Amniotic stem cell (primary cell): ENCODE results near the gene NTSR1.

Source experiments
- DNase-seq: peaks from one replicate; lab custom pipeline; 2025; lab: John Stamatoyannopoulos, UW

Gene NTSR1

DNA sequence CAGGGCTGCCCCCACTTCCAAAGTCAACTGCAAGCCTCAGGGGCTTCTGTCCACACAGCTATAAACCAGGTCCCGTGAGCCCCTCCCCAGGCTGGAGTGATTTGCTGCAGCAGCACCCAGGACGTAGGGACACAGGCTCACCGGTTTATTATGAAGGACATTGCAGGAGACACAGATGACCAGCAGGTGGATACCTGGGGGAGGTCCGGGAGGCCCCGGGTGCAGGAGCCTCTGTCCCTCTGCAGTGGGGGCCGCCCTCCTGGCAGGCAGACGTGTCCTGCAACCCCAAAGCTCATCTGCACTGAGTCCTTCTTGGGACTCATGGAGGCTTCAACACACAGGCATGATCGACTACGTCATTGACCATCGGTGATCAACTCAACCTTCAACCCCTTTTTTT is 14.5 kb upstream of the NTSR1 start:
- no peak for DNase-seq

GRCh38 chr20:62694868-62695267 is 13.8 kb upstream of the NTSR1 start:
- DNase-seq: no peak

DNA sequence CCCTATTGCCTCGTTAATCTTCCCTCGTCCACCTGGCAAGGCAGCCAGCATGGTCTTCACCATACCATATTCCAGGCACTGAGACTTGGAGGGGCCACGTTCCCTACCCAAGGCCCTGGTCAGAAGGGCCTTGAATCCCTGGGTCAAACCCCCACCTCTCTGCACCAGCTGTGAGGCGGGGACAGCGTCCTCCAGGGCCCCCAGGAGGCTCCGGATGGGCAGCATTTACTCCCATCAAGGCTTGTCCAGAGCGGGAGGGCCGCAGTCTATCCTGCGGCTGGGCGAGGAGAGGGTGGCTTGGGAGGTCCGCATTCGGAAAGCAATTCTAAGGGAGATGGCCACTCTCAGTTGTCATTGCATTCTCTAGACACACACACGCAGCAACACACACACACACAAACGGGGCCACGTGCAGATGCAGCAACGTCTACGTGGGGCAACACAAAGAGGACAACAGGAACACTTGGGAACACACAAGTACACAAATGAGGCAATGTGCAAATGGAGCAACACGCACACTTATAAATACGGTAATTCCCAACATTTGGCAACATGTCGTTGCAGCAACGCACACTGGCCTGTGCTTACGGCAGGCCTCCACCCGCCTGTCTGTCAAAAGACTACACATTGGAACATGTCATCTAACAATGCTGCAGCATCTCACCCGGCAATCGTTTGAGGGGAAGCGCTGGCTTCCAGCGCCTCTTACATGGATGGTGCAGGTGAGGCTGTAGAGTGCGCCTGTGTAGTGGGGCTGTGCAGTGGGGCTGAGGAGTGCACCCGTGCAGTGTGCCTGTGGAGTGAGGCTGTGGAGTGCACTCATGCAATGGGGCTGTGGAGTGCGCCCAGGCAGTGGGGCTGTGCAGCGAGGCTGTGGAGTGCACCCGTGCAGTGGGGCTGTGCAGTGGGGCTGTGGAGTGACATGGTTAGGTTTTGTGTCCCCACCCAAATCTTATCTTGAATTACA is 12.9 kb upstream of the NTSR1 start:
- DNase-seq: no peak

GRCh38 chr20:62696434-62696957 is 12.1 kb upstream of the NTSR1 start:
- no peak for DNase-seq

DNA sequence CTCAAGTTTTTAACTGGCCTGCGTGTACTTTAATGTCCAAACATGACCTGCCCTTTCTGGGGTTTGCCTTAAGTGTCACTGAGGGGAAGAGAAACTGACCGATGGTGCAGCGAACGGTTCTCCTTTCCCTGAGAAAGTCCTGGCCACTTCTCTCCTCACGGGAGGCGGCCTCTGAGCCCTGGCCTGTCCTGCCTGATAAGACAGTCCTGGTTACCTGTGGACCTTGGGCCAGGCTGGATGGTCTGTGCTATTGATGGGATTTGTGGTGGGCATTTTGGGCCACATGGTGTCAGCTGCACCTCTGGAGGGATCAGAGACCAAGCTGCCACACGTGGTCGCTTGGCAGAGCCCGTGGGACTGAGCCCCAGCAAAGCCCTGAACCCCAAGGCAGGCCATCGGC is 11.6 kb upstream of the NTSR1 start:
- DNase-seq: no peak

- DNase-seq: no peak
Observed at GRCh38 chr20:62697468-62697912, 11.1 kb upstream of the NTSR1 start.

DNA sequence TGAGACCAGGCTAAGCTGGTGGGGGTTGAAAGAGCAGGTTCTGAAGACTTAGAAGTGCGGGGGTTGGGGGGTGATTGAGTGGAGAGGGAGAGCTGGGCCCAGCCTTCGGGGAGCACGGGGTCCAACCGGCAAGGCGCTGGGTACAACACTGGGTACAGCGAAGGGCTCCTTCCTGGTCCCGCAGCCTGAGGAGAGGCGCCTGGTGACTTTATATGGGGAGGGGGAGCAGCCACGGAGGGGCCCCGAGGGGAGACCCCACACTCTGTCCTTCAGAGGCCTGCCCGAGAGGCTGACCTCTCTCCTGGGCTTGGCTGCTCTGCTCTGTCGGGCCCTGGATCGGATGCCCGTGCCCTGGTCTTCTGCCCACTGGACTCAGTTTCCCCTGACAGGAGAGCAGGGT is 10.4 kb upstream of the NTSR1 start:
- no peak for DNase-seq

GRCh38 chr20:62699296-62699695 is 9.3 kb upstream of the NTSR1 start:
- no peak for DNase-seq

GRCh38 chr20:62699741-62700140 is 8.9 kb upstream of the NTSR1 start:
- DNase-seq: no peak

DNA sequence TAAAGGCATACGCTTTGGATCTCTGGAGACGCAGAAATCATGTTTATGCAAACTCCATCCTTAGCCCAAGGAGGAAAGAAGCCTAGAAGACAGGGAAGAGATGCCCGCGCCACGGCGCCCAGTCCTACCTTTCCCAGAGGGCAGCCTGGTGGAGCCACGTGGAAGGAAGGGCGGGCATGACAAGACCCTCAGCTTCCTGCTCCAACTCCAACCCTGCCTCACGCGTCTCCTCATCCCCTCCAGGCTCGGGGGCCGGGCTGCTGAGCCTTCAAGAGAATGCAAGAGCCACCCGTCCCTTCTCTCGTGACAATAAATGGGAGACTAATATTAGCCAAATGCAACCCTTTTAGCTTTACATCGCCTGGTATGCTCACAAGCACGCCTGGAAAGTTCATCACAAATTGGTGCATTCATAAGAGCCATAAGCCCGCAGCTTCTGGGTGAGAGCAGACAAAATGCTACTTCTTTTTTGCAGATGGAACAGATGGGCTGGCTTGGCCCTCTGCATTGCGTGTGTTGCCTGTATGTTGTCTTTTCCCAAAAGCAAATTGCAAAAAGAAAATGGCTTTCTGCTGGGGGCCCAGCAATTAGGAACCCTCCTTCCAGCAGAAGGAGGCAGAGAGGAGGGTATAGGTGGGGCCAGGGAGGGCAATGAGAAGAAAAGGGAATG is 8.2 kb upstream of the NTSR1 start:
- no peak for DNase-seq

DNA sequence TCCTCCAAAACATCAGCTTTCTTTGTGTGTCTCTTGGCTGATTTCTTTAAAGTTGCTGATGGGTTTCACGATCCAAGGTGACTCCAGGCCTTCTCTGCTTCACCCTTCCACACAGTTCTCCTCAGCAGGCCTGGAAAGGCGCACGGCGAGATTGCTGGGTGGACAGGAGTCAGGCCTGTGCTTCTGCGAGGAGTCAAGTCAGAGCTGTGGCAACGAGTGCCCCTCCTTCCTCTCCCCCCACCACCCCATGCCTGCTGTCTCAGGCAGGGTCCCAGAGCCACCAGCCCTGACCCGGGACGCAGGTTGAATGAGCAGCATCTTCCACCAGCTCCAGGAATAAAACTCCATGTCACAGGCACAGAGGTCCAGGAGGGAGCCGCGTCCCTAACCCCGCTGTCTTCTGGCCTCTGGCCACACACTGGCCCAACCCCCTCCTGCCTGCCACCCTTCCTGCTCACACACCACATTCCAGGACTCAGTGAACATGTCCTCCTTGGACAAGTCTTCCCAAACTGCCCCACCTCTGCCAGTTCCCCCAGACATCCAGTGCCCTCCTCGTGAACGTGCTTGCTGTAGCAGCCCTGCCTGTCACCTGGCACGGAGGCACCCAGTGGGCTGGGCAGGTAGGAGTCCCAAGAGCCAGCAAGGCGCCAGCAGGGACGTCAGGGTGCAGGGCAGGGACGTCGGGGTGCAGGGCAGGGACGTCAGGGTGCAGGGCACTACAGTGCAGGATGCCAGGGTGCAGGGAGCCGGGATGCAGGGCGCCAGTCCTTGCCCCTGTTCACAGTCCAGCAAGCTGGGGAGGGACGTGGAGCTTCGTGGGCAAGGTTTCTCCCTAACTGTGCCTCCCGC is 7.2 kb upstream of the NTSR1 start:
- no peak for DNase-seq

DNA sequence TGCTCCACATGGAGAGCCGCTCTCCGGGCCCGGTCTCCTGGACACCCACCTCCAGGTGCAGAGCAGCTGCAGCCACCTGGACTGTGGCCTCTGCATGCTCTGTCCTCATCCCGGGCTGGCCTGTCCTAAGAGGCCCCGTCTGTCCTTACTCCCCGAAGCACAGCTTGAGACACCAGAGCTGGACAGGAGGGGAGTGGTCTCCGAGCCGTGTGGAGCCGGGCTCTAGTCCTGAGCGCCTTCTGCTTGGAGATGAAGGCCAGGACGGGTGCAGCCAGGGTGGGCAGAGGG is 6.7 kb upstream of the NTSR1 start:
- no peak for DNase-seq

DNA sequence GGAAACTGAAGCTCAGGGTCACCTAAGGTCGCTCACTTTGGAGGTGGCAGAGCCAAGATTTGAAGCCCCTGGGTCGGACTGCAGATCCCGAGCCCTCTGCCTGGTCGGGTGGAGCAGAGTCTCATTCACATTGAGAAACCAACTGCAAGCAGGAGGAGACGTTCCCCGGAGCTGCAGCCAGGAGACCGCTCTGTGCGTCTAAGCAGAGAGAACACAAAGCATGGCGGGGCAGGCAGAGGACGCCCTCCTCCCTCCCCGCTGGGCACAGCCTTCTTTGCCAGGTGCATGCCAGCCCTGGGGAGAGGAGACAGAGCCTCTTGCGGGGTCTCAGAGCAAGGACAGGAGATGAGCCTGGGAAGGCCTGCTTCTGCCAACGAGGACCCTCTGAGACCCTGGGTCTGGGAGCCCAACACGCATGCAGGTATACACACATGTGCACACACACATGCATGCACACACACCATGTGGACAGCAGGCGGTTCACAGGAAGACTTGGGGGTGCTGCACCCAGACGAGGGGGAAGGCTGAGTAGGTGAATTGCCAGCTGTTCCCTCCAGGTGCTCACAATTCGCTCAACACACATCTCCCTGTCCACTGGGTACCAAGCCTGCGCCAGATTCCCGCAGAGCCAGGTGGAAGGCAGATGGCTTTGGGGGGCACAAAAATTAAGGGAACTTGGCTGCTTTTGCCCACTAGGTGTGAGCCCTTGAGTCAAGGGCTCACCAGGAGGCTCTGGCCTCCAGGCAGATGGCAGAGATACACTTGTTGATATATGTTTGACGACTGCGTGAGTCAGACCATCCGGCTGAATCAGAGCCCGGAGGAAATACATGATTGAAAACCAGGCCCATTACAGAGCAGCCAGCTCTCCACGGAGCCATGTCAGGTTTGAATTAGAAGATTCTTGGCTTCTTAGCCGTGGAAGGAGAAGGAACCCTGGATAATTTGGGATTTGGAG is 5.5 kb upstream of the NTSR1 start:
- DNase-seq: peak; percentile 81

- DNase-seq: no peak
Observed at GRCh38 chr20:62703853-62704228, 4.8 kb upstream of the NTSR1 start.

DNA sequence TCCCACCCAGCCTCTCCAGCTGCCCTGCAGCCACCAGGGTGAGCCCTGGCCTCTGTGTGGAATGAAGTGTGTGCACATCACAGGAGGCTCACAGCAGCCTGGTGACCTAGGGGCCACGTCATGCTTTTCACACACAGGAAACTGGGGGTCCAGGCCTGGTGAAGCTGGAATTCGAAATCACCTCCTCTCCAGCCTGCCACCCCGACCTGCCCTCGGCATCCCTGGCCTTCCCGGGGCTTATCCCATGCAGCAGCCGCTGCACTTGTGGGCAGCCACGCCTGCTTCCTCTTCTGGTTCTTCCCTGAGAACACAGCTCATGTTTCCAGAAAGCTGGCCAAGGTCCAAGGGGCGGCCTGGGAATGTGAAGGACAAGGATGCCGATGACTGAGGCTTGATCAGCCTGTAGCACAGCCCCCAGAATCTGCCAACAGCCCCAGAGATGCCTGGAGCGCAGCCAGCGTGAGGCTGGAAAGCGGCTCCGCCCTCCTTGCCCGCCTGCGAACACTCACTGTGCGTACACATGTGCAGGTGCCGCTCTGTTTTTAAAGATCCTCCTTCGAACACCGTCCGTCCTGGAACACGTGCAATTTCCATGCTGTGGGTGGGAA is 4.2 kb upstream of the NTSR1 start:
- peak; percentile 83 for DNase-seq

DNA sequence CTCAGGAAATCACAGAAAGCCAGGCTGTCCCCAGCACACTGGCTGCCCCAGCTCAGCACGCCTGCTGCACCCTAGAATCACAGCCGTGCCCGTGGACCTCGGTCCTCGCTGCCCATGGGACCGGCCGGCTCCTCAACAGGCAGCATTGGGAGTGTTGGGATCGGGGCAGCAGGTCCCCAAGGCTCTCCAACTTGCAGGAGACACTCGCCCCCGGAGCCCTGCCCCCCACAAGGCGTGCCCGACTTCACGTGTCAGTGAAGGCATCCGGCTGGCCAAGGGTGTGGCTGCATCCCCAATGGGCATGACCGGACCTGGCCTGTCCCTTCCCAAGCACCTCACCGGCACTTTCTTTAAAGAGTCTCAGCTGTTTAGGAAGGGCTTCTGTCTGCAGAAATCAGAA is 3.0 kb upstream of the NTSR1 start:
- no peak for DNase-seq

GRCh38 chr20:62706344-62706743 is 2.3 kb upstream of the NTSR1 start:
- DNase-seq: no peak

DNA sequence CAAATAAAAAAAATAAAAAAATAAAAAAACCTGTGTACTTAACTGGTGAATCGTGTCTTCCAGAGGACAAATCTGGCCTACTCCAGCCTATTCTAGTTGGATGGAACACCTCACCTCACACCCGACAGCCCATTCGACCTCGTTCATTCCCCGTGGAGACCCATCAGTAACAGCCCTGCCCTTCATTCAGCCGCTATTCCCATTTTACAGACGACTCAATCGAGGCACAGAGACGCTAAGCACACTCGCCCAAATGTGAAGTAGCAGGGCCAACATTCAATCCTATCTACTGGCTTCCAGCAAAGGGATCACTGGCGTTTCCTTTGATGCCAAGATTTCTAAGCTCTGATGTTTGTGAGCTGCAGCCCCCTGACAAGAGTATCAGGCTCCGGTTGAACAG is 1.8 kb upstream of the NTSR1 start:
- DNase-seq: no peak

DNA sequence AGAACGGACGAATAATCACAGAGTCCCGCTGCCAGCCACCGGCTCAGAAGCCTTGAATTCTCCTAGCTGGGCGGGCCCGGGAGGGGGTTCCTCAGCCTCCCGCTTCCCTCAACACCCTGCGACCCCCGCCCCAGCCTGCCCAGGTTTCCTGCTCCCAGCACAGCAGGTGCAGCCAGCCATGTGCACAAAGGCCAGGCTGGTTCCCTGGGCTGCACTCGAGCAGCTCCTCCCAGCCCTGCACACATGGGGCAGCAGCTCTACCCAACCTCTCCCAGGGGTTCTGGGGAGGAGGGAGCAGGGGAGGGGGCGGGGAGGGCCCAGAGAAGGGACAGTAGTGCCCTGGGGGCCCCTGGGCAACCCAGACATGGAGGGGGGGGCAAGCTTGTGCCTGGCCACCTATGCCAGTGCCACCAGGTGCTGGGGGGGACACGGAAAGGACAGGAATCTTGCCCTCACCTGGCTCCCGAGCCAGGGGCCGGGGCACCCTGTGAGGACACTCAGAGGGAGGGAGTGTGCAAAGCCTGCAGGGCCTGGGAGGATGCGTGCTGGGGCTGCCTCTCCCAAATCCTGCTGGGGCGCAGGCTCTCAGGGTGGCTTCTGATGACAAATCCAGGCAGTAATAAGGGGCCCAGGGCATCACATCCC is 1.2 kb upstream of the NTSR1 start:
- DNase-seq: no peak

DNA sequence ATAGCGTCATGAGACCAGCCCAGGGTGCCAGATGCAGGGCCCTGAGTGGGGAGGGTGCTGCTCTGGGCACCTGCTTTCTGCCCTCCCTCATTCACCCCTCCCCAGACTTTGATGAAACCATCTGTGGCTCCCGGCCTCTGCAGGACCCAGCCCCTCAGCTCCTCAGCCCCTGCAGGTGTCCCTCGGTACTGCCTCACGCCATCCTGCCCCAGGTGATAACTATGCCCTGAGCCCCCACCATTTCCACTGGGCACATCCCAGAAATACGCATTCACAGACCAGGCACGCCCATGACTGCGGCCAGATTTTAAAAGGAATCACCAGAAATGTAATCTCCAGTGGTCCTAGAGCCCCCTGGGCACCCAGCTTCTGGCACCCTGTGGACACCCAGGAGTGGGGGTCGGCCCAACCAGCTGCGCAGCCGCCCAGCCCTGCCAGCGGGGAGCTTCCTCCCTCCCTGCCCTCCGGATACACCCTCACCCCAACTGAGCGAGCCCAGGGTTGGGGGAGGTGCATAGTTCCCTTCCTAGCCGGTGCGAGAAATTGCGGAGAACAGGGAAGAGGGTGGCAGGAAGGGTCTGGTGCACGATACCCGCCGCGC is 615 bp upstream of the NTSR1 start:
- DNase-seq: no peak
